ENCODE measurements around the gene ZNF837. TPM values are rescaled to one million over a fixed set of nuclear protein-coding genes. Genes with fewer than 3 reads are reported as not detected.

The ZNF837 gene
- polyA plus RNA-seq, 1 donor (not counting 4 experiments of a cell fraction or from before 2014, with no cell fraction given) = 0.29 TPM

GRCh38 chr19:58354478-58355030, 26.3 kb downstream of the ZNF837 start:
- H3K9ac ChIP-seq (ENCODE audit: control insufficient read depth, extremely low read depth, insufficient read depth, low read length) = no peak overlapping the region
- H3K27ac ChIP-seq (ENCODE audit: control insufficient read depth, insufficient read depth, low read length) = no peak overlapping the region
- no peaks in the 10 kb centered on the region for H3K4me1 ChIP-seq (ENCODE audit: control insufficient read depth, extremely low read depth, insufficient read depth, low read length)
- H3K79me2 ChIP-seq (ENCODE audit: control insufficient read depth, insufficient read depth, low read length) = no peaks in the 10 kb centered on the region
- TF ChIP-seq CTCF (optimal IDR thresholded peaks at IDR 0.05 in 1 of 3, IDR thresholded peaks at IDR 0.05 in 1 of 3, conservative IDR thresholded peaks at IDR 0.05 in 1 of 3; ENCODE audit: extremely low read depth in 1 of 3, insufficient read depth in 2 of 3, low read length in 3 of 3) (no peak), EZH2 (IDR thresholded peaks at IDR 0.05; ENCODE audit: low read length) (no peak)
- H2AFZ ChIP-seq (ENCODE audit: control insufficient read depth, low read length) = no peak overlapping the region
- H3K4me2 ChIP-seq (ENCODE audit: control insufficient read depth, extremely low read depth, insufficient read depth, low read depth, low read length) = no peak overlapping the region
- no peak for FAIRE-seq
- H4K20me1 ChIP-seq (ENCODE audit: control insufficient read depth, extremely low read depth, insufficient read depth, low read length) = no peaks in the 10 kb centered on the region
- DNase-seq (ENCODE audit: low read depth, low spot score) = no peak
- H3K9me1 ChIP-seq (ENCODE audit: control insufficient read depth, extremely low read depth, insufficient read depth, low read length) = no peaks in the 10 kb centered on the region
- H3K27me3 ChIP-seq (ENCODE audit: control insufficient read depth, extremely low read depth, insufficient read depth, low read length) = peaks cover 38% of the 10 kb centered on the region
- dilution Hi-C loops (cut with MboI; ENCODE audit: extremely low pct_ligation_motif_present, low sequenced_read_pairs) = no loop called here
- no peaks in the 10 kb centered on the region for H3K36me3 ChIP-seq (ENCODE audit: control insufficient read depth in 2 of 2, extremely low read depth in 1 of 2, insufficient read depth in 2 of 2, low read length in 2 of 2)
- peaks cover 3% of the 10 kb centered on the region for H3K9me3 ChIP-seq (ENCODE audit: control insufficient read depth, low read depth, low read length)
- no peak overlapping the region for H3K4me3 ChIP-seq (ENCODE audit: control insufficient read depth in 2 of 3, extremely low read depth in 1 of 3, insufficient read depth in 2 of 3, low read depth in 1 of 3, low read length in 3 of 3)

- no peaks in the 10 kb centered on the region for H3K4me1 ChIP-seq (ENCODE audit: control insufficient read depth, extremely low read depth, insufficient read depth, low read length)
- no peak overlapping the region for H3K9ac ChIP-seq (ENCODE audit: control insufficient read depth, extremely low read depth, insufficient read depth, low read length)
- FAIRE-seq (no peak), DNase-seq (ENCODE audit: low read depth, low spot score) (no peak)
- no peaks in the 10 kb centered on the region for H3K9me1 ChIP-seq (ENCODE audit: control insufficient read depth, extremely low read depth, insufficient read depth, low read length)
- H3K9me3 ChIP-seq (ENCODE audit: control insufficient read depth, low read depth, low read length) = peaks cover 3% of the 10 kb centered on the region
- no peaks in the 10 kb centered on the region for H3K36me3 ChIP-seq (ENCODE audit: control insufficient read depth in 2 of 2, extremely low read depth in 1 of 2, insufficient read depth in 2 of 2, low read length in 2 of 2)
- no peak for TF ChIP-seq EZH2 (IDR thresholded peaks at IDR 0.05; ENCODE audit: low read length)
- no peak for TF ChIP-seq CTCF (optimal IDR thresholded peaks at IDR 0.05 in 1 of 3, IDR thresholded peaks at IDR 0.05 in 1 of 3, conservative IDR thresholded peaks at IDR 0.05 in 1 of 3; ENCODE audit: extremely low read depth in 1 of 3, insufficient read depth in 2 of 3, low read length in 3 of 3)
- no peak overlapping the region for H3K4me3 ChIP-seq (ENCODE audit: control insufficient read depth in 2 of 3, extremely low read depth in 1 of 3, insufficient read depth in 2 of 3, low read depth in 1 of 3, low read length in 3 of 3)
- H3K27ac ChIP-seq (ENCODE audit: control insufficient read depth, insufficient read depth, low read length) = no peak overlapping the region
- H2AFZ ChIP-seq (ENCODE audit: control insufficient read depth, low read length) = no peak overlapping the region
- H3K4me2 ChIP-seq (ENCODE audit: control insufficient read depth, extremely low read depth, insufficient read depth, low read depth, low read length) = no peak overlapping the region
- H3K79me2 ChIP-seq (ENCODE audit: control insufficient read depth, insufficient read depth, low read length) = no peaks in the 10 kb centered on the region
- H3K27me3 ChIP-seq (ENCODE audit: control insufficient read depth, extremely low read depth, insufficient read depth, low read length) = peaks cover 39% of the 10 kb centered on the region
- no peaks in the 10 kb centered on the region for H4K20me1 ChIP-seq (ENCODE audit: control insufficient read depth, extremely low read depth, insufficient read depth, low read length)
- dilution Hi-C loops (cut with MboI; ENCODE audit: extremely low pct_ligation_motif_present, low sequenced_read_pairs) = no loop called here
Observed at GRCh38 chr19:58353717-58354477, 26.9 kb downstream of the ZNF837 start.
